Stimulated activated naive CD4-positive, alpha-beta T cell (primary cell): ENCODE results near the gene OCA2.

Experiments used
- DNase-seq, 6 experiments: peaks; one replicate each; lab custom pipeline; 2025; lab: John Stamatoyannopoulos, UW

Gene OCA2

GRCh38 chr15:28079313-28079969 is 19.7 kb downstream of the OCA2 start:
- DNase-seq: no peak

GRCh38 chr15:28078191-28078719 is 20.9 kb downstream of the OCA2 start:
- DNase-seq: no peak

- no peak for DNase-seq
Measured at GRCh38 chr15:28075573-28075972, 23.5 kb downstream of the OCA2 start.

GRCh38 chr15:28068930-28069329 is 30.2 kb downstream of the OCA2 start:
- DNase-seq: no peak

- no peak for DNase-seq
Measured at GRCh38 chr15:28066231-28066630, 32.9 kb downstream of the OCA2 start.

GRCh38 chr15:28060005-28060404 is 39.1 kb downstream of the OCA2 start:
- no peak for DNase-seq

GRCh38 chr15:28058082-28058481 is 41.0 kb downstream of the OCA2 start:
- DNase-seq: no peak

- DNase-seq: no peak
Measured at GRCh38 chr15:28051955-28052633, 47.0 kb downstream of the OCA2 start.

- no peak for DNase-seq
Measured at GRCh38 chr15:28049581-28049980, 49.5 kb downstream of the OCA2 start.

- DNase-seq: no peak
Measured at GRCh38 chr15:28047277-28047676, 51.8 kb downstream of the OCA2 start.

GRCh38 chr15:28044121-28044672 is 54.9 kb downstream of the OCA2 start:
- no peak for DNase-seq

GRCh38 chr15:28043691-28044091 is 55.4 kb downstream of the OCA2 start:
- DNase-seq: no peak

- no peak for DNase-seq
Measured at GRCh38 chr15:28037969-28038590, 61.0 kb downstream of the OCA2 start.

GRCh38 chr15:28033443-28033842 is 65.7 kb downstream of the OCA2 start:
- no peak for DNase-seq

- no peak for DNase-seq
Measured at GRCh38 chr15:28030801-28031200, 68.3 kb downstream of the OCA2 start.

GRCh38 chr15:28027714-28028076 is 71.4 kb downstream of the OCA2 start:
- DNase-seq: no peak

GRCh38 chr15:28026764-28027713 is 72.1 kb downstream of the OCA2 start:
- no peak for DNase-seq

- DNase-seq: no peak
Measured at GRCh38 chr15:28026221-28026620, 72.9 kb downstream of the OCA2 start.

- DNase-seq: no peak
Measured at GRCh38 chr15:28025413-28025812, 73.7 kb downstream of the OCA2 start.

- DNase-seq: no peak
Measured at GRCh38 chr15:28024889-28025250, 74.2 kb downstream of the OCA2 start.

GRCh38 chr15:28023933-28024888 is 74.9 kb downstream of the OCA2 start:
- DNase-seq: no peak
